ENCODE results near the gene LBX2. TPM values are rescaled to one million over a fixed set of nuclear protein-coding genes. Genes with fewer than 3 reads are reported as not detected.
"Not testable (repeated sequence)": the region's sequence is repeated elsewhere in the genome, so short reads cannot be mapped to it uniquely, and the experiment has no call there.

The LBX2 gene
- total RNA-seq, 2 experiments from 2014 or later = 0.25 TPM; not detected in 1

DNA sequence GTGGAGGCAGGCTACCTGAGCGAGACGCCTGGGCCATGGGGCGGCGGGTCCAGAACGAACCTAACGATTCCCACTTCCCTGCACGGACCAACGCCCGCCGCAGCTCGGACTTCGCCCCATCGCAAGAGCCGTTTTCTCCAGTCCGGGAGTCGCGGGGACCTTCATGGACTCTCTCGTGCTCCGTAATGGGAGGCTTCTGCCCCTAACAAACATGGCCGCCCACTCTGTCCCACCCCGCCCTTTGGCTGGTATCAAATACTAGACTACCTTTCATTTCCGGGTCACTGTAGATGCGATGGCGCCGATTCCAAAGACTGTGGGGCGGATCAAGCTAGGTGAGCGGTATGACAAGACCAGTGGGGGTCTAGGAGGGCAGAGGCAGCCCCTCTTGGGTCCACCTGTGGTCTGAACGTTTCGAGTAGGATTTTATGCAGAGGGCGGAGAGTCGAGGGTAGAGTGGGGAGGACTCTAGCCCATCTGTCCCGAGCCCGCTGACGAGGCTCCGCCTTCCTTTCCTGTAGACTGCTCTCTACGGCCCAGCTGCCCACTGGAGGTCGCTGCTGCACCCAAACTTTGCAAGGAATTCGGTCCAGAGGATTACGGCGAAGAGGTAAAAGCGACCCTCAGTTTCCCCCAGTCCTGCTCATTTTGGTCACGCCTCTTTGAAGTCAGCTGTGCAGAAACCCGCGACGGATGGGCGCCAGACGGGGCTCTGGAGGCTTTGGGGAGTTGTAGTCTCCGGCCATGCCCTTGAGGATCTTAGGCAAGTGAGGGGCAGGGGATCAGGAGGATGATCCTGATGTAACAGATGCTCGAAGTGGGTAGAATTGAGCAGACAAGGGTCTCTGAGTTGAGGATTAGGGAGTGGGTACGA is 16.4 kb downstream of the LBX2 start, which contains the start of the genes CCDC142 and TTC31:
TSS of gene CCDC142 (minus strand) at position 198 of the 874 bp plus-strand sequence. CDS start at position 37, 161 bp downstream.
TSS of gene TTC31 (plus strand) at position 281 of the 874 bp plus-strand sequence. CDS start at position 296, 15 bp downstream.
- POLR2A ChIA-PET = interaction anchor here (1.2 kb wide), 1 partner anchor 24 kb away, joined by 3 read pairs; the partner anchor contains the start of gene PCGF1
- peak within 1 kb of the TSS; percentile 99 for H3K27ac Mint-ChIP-seq
- H3K4me1 Mint-ChIP-seq = peaks cover 40% of the 10 kb centered on the region

DNA sequence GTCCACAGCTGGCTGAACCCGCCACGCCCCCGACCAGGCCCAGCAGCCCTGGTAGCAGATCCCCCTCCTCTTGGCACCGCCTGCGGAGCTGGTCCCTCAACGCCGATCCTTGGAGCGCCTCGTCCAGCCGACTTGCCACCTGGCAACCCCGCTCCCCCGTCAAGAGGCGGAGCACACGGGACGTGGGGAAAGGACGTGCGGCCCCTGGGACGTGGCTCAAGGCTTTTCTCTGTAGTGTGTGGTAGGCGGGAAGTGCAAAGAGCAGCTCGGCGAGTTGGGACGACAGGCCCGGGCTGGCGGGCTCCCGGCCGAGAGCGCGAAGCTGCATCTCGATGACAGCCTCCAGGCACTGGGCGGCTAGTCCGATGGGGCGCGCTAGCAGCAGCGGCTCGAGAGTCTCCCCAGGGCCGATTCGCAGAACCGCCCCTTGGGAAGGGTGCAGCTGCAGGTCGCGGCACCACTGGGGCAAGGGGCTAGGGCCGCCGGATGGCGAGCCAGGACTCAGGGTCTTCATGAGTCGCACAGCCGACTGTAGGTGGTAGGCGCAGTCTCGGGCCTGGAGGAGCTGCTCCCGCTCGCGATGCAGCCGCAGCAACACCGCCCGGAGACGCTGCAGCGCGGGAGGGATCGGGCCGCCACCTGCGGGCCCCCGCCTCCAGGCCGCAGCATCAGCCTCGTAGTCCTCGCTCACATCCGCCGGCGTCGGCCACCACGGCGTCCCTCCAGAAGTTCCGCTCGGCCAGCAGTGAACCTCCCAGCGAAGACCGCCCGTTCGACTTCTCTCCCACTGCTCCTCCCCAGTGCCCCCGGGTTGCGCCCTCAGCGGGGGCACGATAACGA is 17.2 kb downstream of the LBX2 start:
- CTCF ChIA-PET = interaction anchor here (1.0 to 6.0 kb wide), 23 partner anchors 8 to 654 kb away, joined by 3 to 66 read pairs (median 6); partner anchors contain the start of genes C2orf81, INO80B, LBX2 and MOGS
- Mint-ChIP-seq H3K9me3 (no peaks in the 10 kb centered on the region), H3K4me3 (peak overlapping the region; percentile 99), H3K27ac (peak overlapping the region; percentile 99), H3K36me3 (ENCODE audit: low read depth) (peaks cover 37% of the 10 kb centered on the region), H3K4me1 (peaks cover 46% of the 10 kb centered on the region), H3K27me3 (no peaks in the 10 kb centered on the region)
- POLR2A ChIA-PET = interaction anchor here (0.8 to 1.2 kb wide), 2 partner anchors 10 to 25 kb away, joined by 3 to 5 read pairs; partner anchors contain the start of genes MRPL53 and PCGF1
- DNase-seq = peak; percentile 62

More for the DNA sequence above, 16.4 kb downstream of the LBX2 start, which contains the start of the genes CCDC142 and TTC31:
- Mint-ChIP-seq H3K27me3 (no peaks in the 10 kb centered on the region), H3K9me3 (no peaks in the 10 kb centered on the region), H3K36me3 (ENCODE audit: low read depth) (peaks cover 31% of the 10 kb centered on the region), H3K4me3 (peak within 1 kb of the TSS; percentile 99)
- peak; percentile 96 for DNase-seq
- CTCF ChIA-PET = interaction anchor here (0.7 to 6.0 kb wide), 27 partner anchors 9 to 106 kb away, joined by 3 to 66 read pairs (median 5); partner anchors contain the start of genes AUP1, DQX1, HTRA2 and INO80B

DNA sequence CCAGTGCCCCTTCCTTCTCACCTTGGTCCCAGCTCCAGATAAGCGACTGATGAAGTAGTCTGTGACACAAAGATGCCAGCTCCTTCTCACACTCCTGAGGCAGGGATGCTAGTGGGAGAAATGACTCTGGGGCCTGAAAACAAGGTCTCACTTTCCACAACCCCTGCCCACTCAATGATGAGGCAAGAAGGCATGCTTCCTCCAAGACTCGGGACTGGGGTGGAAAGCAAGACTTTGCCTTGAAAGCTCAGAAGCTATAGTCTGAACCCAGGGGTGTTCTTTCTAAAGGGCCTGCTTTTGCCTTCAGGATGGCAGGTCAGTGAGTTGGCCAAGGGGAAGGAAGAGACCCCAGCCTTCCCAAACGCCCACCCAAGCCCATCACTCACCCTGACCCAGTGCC is 18.0 kb downstream of the LBX2 start:
- CTCF ChIA-PET = interaction anchor here (0.9 to 6.0 kb wide), 16 partner anchors 9 to 653 kb away, joined by 3 to 66 read pairs (median 11); partner anchors contain the start of genes C2orf81, INO80B, LBX2 and MOGS
- no peaks in the 10 kb centered on the region for H3K9me3 Mint-ChIP-seq
- POLR2A ChIA-PET = no interaction called here
- H3K27ac Mint-ChIP-seq = no peak overlapping the region
- peaks cover 47% of the 10 kb centered on the region for H3K4me1 Mint-ChIP-seq
- H3K4me3 Mint-ChIP-seq = peak overlapping the region; percentile 99
- H3K36me3 Mint-ChIP-seq (ENCODE audit: low read depth) = peaks cover 33% of the 10 kb centered on the region
- no peaks in the 10 kb centered on the region for H3K27me3 Mint-ChIP-seq
- DNase-seq = no peak

DNA sequence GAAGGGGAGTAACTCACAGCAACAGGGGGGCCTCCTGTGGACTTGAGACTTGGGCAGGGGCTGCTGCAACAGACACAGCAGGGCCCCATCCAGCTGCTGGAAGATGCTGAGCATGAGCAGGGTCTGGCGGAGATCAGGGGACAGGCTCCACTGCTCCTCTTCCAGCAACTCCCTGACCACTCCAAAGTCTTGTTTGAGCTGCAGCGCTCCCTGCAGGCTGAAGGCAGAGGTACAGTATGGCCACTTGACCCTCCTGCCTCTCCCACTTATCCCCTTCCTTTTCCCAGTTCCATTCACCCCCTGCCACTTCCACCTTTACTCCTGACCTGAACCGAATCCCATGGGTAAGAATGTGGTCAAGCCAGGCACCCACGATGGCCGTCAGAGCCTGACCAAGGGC is 24.5 kb downstream of the LBX2 start:
- ChIA-PET POLR2A (interaction anchor here (0.6 to 1.2 kb wide), 2 partner anchors 17 to 174 kb away, joined by 4 to 5 read pairs; partner anchors contain the start of gene WBP1), CTCF (interaction anchor here (0.9 to 1.6 kb wide), 4 partner anchors 8 to 113 kb away, joined by 3 to 8 read pairs (median 5); no protein-coding TSS in a partner anchor)
- no peaks in the 10 kb centered on the region for H3K9me3 Mint-ChIP-seq
- peaks cover 45% of the 10 kb centered on the region for H3K4me1 Mint-ChIP-seq
- no peak overlapping the region for H3K27ac Mint-ChIP-seq
- no peak for DNase-seq
- H3K4me3 Mint-ChIP-seq = no peak overlapping the region
- peaks cover 37% of the 10 kb centered on the region for H3K36me3 Mint-ChIP-seq (ENCODE audit: low read depth)
- no peaks in the 10 kb centered on the region for H3K27me3 Mint-ChIP-seq

DNA sequence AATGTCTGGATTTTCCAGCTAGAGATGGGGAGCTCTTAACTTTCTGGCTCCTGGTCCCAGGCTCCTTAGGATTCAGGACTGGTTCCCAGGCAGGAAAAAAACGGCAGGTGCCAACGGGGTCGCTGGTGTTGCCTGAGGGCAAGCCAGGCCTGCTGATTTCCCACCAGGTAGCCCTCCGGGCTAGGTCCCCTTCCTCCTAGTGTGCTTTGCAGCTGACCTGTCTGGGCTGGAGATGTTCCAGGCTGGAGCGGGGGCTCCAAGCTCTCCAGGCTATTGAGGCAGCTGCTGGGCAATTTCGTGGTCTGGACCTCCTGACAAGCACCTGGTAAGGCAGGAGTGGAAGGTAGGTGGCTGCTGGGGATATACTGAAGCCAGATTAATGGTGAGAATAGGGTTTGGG is 24.9 kb downstream of the LBX2 start:
- H3K9me3 Mint-ChIP-seq = no peaks in the 10 kb centered on the region
- H3K27ac Mint-ChIP-seq = no peak overlapping the region
- H3K4me3 Mint-ChIP-seq = no peak overlapping the region
- no peaks in the 10 kb centered on the region for H3K27me3 Mint-ChIP-seq
- ChIA-PET POLR2A (interaction anchor here (0.6 kb wide), 1 partner anchor 174 kb away, joined by 4 read pairs; no protein-coding TSS in a partner anchor), CTCF (interaction anchor here (0.8 to 1.5 kb wide), 2 partner anchors 9 to 13 kb away, joined by 4 to 5 read pairs; partner anchors contain the start of genes CCDC142 and TTC31)
- DNase-seq = no peak
- peaks cover 33% of the 10 kb centered on the region for H3K36me3 Mint-ChIP-seq (ENCODE audit: low read depth)
- H3K4me1 Mint-ChIP-seq = peaks cover 43% of the 10 kb centered on the region

DNA sequence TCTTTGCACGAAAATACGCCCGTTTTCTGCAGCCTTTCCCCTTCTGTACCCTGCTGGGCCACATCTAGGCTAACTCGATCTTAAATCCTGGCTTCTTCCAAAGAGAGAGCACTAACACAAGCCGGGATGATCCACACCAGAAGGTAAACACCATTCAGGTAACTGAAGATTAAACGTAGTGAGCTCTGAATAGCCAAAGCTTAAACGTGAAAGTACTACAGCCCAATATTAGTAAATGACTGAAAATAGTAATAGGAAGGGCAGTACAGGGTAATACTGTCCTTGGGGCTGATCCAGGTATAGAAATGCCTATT is 26.5 kb downstream of the LBX2 start:
- peak overlapping the region; percentile 98 for H3K27ac Mint-ChIP-seq
- H3K9me3 Mint-ChIP-seq = no peaks in the 10 kb centered on the region
- H3K4me3 Mint-ChIP-seq = peak overlapping the region; percentile 91
- H3K4me1 Mint-ChIP-seq = peaks cover 39% of the 10 kb centered on the region
- DNase-seq = no peak
- ChIA-PET CTCF (interaction anchor here (0.7 to 2.8 kb wide), 10 partner anchors 9 to 116 kb away, joined by 3 to 19 read pairs (median 4); partner anchors contain the start of genes CCDC142, TTC31 and WBP1), POLR2A (interaction anchor here (0.9 to 1.5 kb wide), 3 partner anchors 9 to 18 kb away, joined by 3 to 6 read pairs (median 5); partner anchors contain the start of genes INO80B and WBP1)
- no peaks in the 10 kb centered on the region for H3K27me3 Mint-ChIP-seq
- H3K36me3 Mint-ChIP-seq (ENCODE audit: low read depth) = peaks cover 29% of the 10 kb centered on the region

DNA sequence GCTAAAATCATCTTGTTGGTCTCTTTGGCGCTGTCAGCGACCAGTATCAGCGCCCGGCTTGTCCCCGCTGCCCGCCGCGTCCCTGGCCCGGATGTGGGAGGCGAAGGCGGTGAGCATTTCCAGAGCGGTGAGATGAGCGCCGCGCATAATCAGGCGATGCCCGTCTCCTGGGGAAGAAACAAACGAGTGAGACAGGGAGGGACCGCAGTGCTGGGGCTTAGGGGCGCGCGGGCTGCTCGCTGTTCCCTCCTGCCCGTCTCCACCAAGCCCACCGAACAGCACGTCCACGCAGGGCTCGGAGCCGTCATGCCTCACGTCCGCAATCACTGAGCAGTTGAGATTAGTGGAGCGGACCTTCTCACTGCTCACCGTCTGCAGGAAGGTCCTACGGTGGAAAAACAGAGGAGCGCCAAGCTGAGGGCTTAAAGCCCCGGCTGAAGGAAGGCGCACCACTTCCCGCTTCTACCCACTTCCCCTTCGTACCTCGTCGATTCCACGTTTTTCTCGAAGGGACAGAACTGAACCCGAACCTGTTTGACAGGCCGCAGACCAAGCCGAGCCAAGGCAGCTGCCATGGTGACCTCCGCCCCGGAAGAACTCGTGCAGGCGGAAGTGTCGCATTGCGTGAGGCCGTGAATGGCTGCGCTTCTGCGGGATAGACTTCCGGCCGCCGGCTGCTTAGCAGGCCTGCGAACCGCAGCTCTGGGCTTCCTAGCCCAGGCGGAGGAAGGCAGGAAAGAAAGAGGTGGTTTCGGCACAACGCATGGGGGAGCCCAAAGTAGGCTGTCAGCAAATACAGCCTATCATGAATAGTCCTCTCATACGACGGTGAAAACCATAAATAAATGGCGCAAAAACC is 27.1 kb downstream of the LBX2 start, which contains the start of gene MRPL53:
TSS of gene MRPL53 (minus strand) at position 595 of the 859 bp plus-strand sequence. CDS start at position 575, 20 bp downstream.
- peak within 1 kb of the TSS; percentile 98 for H3K27ac Mint-ChIP-seq
- no peaks in the 10 kb centered on the region for H3K27me3 Mint-ChIP-seq
- peaks cover 34% of the 10 kb centered on the region for H3K4me1 Mint-ChIP-seq
- H3K36me3 Mint-ChIP-seq (ENCODE audit: low read depth) = peaks cover 25% of the 10 kb centered on the region
- DNase-seq = peak; percentile 97
- ChIA-PET CTCF (interaction anchor here (0.7 to 2.8 kb wide), 12 partner anchors 10 to 272 kb away, joined by 3 to 19 read pairs (median 4); partner anchors contain the start of genes CCDC142, TTC31 and WBP1), POLR2A (interaction anchor here (0.9 to 1.5 kb wide), 3 partner anchors 10 to 17 kb away, joined by 3 to 6 read pairs (median 5); partner anchors contain the start of genes INO80B and WBP1)
- H3K9me3 Mint-ChIP-seq = no peaks in the 10 kb centered on the region
- H3K4me3 Mint-ChIP-seq = peak within 1 kb of the TSS; percentile 91

DNA sequence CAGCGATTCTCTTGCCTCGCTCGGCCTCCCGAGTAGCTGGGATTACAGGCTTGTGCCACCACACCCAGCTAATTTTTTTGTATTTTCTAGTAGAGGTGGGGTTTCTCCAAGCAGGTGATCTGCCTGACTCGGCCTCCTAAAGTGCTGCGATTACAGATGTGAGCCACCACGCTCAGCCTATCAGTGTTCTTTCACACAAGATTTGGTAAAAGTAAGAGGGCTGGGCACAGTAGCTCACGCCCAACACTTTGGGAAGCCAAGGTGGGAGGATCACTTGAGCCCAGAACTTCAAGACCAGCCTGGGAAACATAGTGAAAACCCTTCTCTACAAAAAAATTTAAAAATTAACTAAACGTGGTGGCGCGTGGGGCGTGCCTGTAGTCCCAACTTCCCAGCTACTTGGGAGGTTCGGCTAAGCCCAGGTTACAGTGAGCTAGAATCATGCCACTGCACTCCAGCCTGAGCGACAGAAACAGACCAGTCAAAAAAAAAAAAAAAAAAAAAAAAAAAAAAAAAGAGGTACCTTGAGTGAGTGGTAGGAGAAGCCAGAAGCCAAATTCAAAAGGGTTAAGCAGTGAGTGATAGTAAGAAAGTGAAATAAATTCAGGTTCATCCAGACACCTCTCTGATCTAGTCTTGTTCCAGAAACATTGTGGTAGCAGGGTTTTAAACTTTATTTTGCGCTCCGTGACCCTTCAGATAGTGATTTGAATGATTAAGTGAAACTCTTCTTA is 27.9 kb downstream of the LBX2 start:
- POLR2A ChIA-PET = interaction anchor here (0.8 to 1.5 kb wide), 2 partner anchors 13 to 17 kb away, joined by 3 to 6 read pairs; partner anchors contain the start of genes INO80B and WBP1
- peaks cover 24% of the 10 kb centered on the region for H3K36me3 Mint-ChIP-seq (ENCODE audit: low read depth)
- peaks cover 32% of the 10 kb centered on the region for H3K4me1 Mint-ChIP-seq
- no peak for DNase-seq
- no peaks in the 10 kb centered on the region for H3K27me3 Mint-ChIP-seq
- peak overlapping the region; percentile 91 for H3K4me3 Mint-ChIP-seq
- CTCF ChIA-PET = interaction anchor here (0.8 to 2.8 kb wide), 3 partner anchors 11 to 15 kb away, joined by 3 to 19 read pairs (median 3); partner anchors contain the start of genes CCDC142 and TTC31
- no peaks in the 10 kb centered on the region for H3K9me3 Mint-ChIP-seq
- peak overlapping the region; percentile 98 for H3K27ac Mint-ChIP-seq

DNA sequence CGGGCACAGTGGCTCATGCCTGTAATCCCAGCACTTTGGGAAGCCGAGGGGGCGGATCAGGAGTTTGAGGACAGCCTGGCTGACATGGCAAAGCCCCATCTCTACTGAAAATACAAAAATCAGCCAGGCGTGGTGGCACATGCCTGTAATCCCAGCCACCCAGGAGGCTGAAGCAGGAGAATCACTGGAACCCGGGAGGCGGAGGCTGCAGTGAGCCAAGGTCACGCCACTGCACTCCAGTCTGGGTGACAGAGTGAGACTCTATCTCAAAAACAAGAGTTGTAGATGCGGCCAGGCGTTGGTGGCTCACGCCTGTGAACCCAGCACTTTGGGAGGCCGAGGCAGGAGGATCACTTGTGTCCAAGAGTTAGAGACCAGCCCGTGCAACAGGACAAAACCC is 28.7 kb downstream of the LBX2 start:
- not testable (repeated sequence) for H3K9me3 Mint-ChIP-seq, H3K27me3 Mint-ChIP-seq, DNase-seq
- ChIA-PET CTCF (interaction anchor here (0.8 to 2.8 kb wide), 3 partner anchors 10 to 14 kb away, joined by 3 to 19 read pairs (median 3); partner anchors contain the start of genes CCDC142 and TTC31), POLR2A (interaction anchor here (0.8 kb wide), 1 partner anchor 16 kb away, joined by 3 read pairs; the partner anchor contains the start of gene INO80B)
- Mint-ChIP-seq H3K36me3 (ENCODE audit: low read depth) (peaks cover 24% of the 10 kb centered on the region), H3K27ac (peak overlapping the region; percentile 80), H3K4me1 (peaks cover 36% of the 10 kb centered on the region), H3K4me3 (peak overlapping the region; percentile 68)

DNA sequence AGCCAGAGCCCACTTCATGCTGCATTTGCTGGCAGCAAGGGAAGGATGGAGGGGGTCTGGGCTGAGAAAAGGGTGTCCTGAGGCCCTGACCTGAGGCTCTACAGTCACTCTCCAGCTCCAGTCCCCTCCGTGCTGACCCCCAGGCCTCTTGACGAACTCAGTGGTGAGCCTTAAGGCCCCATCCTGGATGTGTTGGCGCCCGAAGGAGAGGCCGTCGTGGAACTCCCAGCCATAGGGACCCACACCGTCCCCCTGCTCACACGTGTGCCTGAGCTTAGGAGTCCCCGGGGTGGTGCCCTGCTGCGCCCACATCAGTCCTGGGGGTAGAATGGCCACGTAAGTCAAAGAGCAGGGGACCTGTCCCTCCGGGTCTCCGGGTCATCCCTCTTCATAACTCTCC is 35.0 kb downstream of the LBX2 start:
- Mint-ChIP-seq H3K4me3 (peak overlapping the region; percentile 98), H3K27ac (peak overlapping the region; percentile 80), H3K36me3 (ENCODE audit: low read depth) (peaks cover 15% of the 10 kb centered on the region), H3K27me3 (no peaks in the 10 kb centered on the region), H3K9me3 (no peaks in the 10 kb centered on the region), H3K4me1 (peaks cover 35% of the 10 kb centered on the region)
- ChIA-PET POLR2A (no interaction called here), CTCF (interaction anchor here (1.0 to 1.1 kb wide), 3 partner anchors 11 to 18 kb away, joined by 3 to 4 read pairs (median 4); partner anchors contain the start of genes CCDC142 and TTC31)
- no peak for DNase-seq
